Left ventricle myocardium inferior (tissue), 1 donor: ENCODE measurements around the gene HES4. TPM values are rescaled to one million over a fixed set of nuclear protein-coding genes. Genes with fewer than 3 reads are reported as not detected.

Experiments used
- DNase-seq: peaks from one replicate; pipeline ENCODE4 v3.0.0-alpha.2; 2020
- H3K27ac ChIP-seq: fragments of 200-600 bp; replicated peaks from 2 replicates; pipeline ENCODE4 v1.8.0; 2021
- H3K27me3 ChIP-seq: fragments of 200-600 bp; 2 replicates; pipeline ENCODE4 v1.8.0; 2021; ENCODE audit warnings: low read depth
- H3K36me3 ChIP-seq: fragments of 200-600 bp; 2 replicates; pipeline ENCODE4 v1.8.0; 2021
- H3K4me1 ChIP-seq: fragments of 200-600 bp; 2 replicates; pipeline ENCODE4 v1.8.0; 2021
- H3K4me3 ChIP-seq: fragments of 200-600 bp; 2 replicates; pipeline ENCODE4 v1.8.0; 2021; ENCODE audit warnings: mild to moderate bottlenecking, moderate library complexity
- H3K9me3 ChIP-seq: fragments of 200-600 bp; replicated peaks from 2 replicates; pipeline ENCODE4 v1.8.0; 2021
- CTCF ChIP-seq: fragments of 200-600 bp; IDR thresholded peaks from 2 replicates; pipeline ENCODE4 v1.8.0; 2021; ENCODE audit warnings: antibody characterized with exemption, mild to moderate bottlenecking, borderline replicate concordance
- intact Hi-C: fragments of 100-400 bp; cut with micrococcal nuclease; formaldehyde crosslinking; loops from one replicate; pipeline ENCODE4 v1.11.0; 2022
- total RNA-seq: library from RNA; stranded (reverse); fragmentation: NEBNext Ultra II Directional; extraction: Animal tissue kit (Norgen Biotek cat#: 25700); gene quantifications from one replicate; pipeline ENCODE4 v1.2.1, GENCODE V29; 2021
- donor health status: DM: no; HTN: yes; CAD: no; lungs with severe emphysema.

Gene HES4
- total RNA-seq, 1 donor from 2014 or later: 34.0 TPM

GRCh38 chr1:984476-984814, 15.5 kb downstream of the HES4 start:
- no peaks in the 10 kb centered on the region for H3K9me3 ChIP-seq
- peak overlapping the region; percentile 74 for H3K4me3 ChIP-seq
- peaks cover 26% of the 10 kb centered on the region for H3K27me3 ChIP-seq
- TF ChIP-seq CTCF: peak; percentile 20
- DNase-seq: no peak
- peaks cover 39% of the 10 kb centered on the region for H3K4me1 ChIP-seq
- peak overlapping the region; percentile 97 for H3K27ac ChIP-seq
- peaks cover 4% of the 10 kb centered on the region for H3K36me3 ChIP-seq
- intact Hi-C loops: loop anchor here (10.0 kb wide), 1 partner anchor 80 kb away; no protein-coding TSS in a partner anchor

GRCh38 chr1:983798-984475, 16.0 kb downstream of the HES4 start:
- H3K27ac ChIP-seq: peak overlapping the region; percentile 97
- peaks cover 26% of the 10 kb centered on the region for H3K27me3 ChIP-seq
- H3K36me3 ChIP-seq: peaks cover 9% of the 10 kb centered on the region
- peak; percentile 55 for DNase-seq
- H3K4me3 ChIP-seq: peak overlapping the region; percentile 74
- no peaks in the 10 kb centered on the region for H3K9me3 ChIP-seq
- peak; percentile 96 for TF ChIP-seq CTCF
- peaks cover 44% of the 10 kb centered on the region for H3K4me1 ChIP-seq
- intact Hi-C loops: loop anchor here (10.0 kb wide), 1 partner anchor 81 kb away; no protein-coding TSS in a partner anchor

- intact Hi-C loops: loop anchor here (10.0 kb wide), 1 partner anchor 82 kb away; no protein-coding TSS in a partner anchor
- H3K4me3 ChIP-seq: peak overlapping the region; percentile 74
- peak; percentile 19 for DNase-seq
- peaks cover 26% of the 10 kb centered on the region for H3K27me3 ChIP-seq
- H3K9me3 ChIP-seq: no peaks in the 10 kb centered on the region
- H3K4me1 ChIP-seq: peaks cover 49% of the 10 kb centered on the region
- no peak for TF ChIP-seq CTCF
- H3K36me3 ChIP-seq: peaks cover 17% of the 10 kb centered on the region
- H3K27ac ChIP-seq: peak overlapping the region; percentile 97
These were observed 17.0 kb downstream of the HES4 start for GRCh38 chr1:982765-983436.

GRCh38 chr1:981955-982558, 17.8 kb downstream of the HES4 start, which contains the start of gene PERM1:
Gene PERM1, minus strand, starts transcription at chr1:982093. Its CDS starts 1,064 bp downstream, at chr1:981029.
- Histone ChIP-seq H3K9me3 (no peaks in the 10 kb centered on the region), H3K36me3 (peaks cover 17% of the 10 kb centered on the region), H3K4me3 (peak within 1 kb of the TSS; percentile 74), H3K4me1 (peaks cover 49% of the 10 kb centered on the region), H3K27me3 (peaks cover 26% of the 10 kb centered on the region), H3K27ac (peak within 1 kb of the TSS; percentile 97)
- peak; percentile 86 for DNase-seq
- no peak for TF ChIP-seq CTCF
- intact Hi-C loops: loop anchor here (10.0 kb wide), 1 partner anchor 83 kb away; no protein-coding TSS in a partner anchor

- H3K4me1 ChIP-seq: peaks cover 49% of the 10 kb centered on the region
- peak; percentile 26 for DNase-seq
- no peak for TF ChIP-seq CTCF
- H3K9me3 ChIP-seq: no peaks in the 10 kb centered on the region
- H3K27me3 ChIP-seq: peaks cover 26% of the 10 kb centered on the region
- H3K4me3 ChIP-seq: peak overlapping the region; percentile 74
- peak overlapping the region; percentile 97 for H3K27ac ChIP-seq
- peaks cover 17% of the 10 kb centered on the region for H3K36me3 ChIP-seq
- intact Hi-C loops: loop anchor here (10.0 kb wide), 1 partner anchor 83 kb away; no protein-coding TSS in a partner anchor
These were observed 18.4 kb downstream of the HES4 start for GRCh38 chr1:981491-981954.
